Endothelial cell of umbilical vein (primary cell): Measurements from ENCODE around the gene CCR7. TPM values are rescaled to one million over a fixed set of nuclear protein-coding genes. Genes with fewer than 3 reads are reported as not detected.

Source experiments
- BruUV-seq: library from RNA; stranded (reverse); fragments of 400-500 nt; replicated peaks from 2 replicates; lab custom pipeline; 2021; lab: Mats Ljungman, UMichigan
- CTCF ChIA-PET: fragments of 300-600, 350-600 bp; sonication (Branson Sonifier 250); formaldehyde crosslinking; loops from one replicate; lab custom pipeline; 2021; ENCODE audit warnings: antibody characterized with exemption, inconsistent platforms; lab: Charles Lee
- POLR2A ChIA-PET: fragments of 300-600, 350-600 bp; sonication (Branson Sonifier 250); formaldehyde crosslinking; loops from one replicate; lab custom pipeline; 2021; ENCODE audit warnings: antibody characterized with exemption, inconsistent platforms; lab: Charles Lee
- DNase-seq: peaks from one replicate; pipeline ENCODE4 v3.0.0-alpha.2; 2011; ENCODE audit warnings: low read depth, low spot score
- FAIRE-seq: peaks from 2 replicates; lab custom pipeline; 2011; peaks lifted over from hg19 to GRCh38; lab: Jason Lieb, UNC
- H2AFZ ChIP-seq: 2 replicates; pipeline ENCODE4 v1.6.0; 2012; ENCODE audit warnings: low read depth, low read length, control low read depth, inconsistent platforms
- H3K27ac ChIP-seq: 2 replicates; pipeline ENCODE4 v1.5.1; 2011; ENCODE audit warnings: low read depth, mild to moderate bottlenecking, control low read depth, low read length, moderate library complexity; ENCODE audit not compliant: insufficient read depth
- H3K27me3 ChIP-seq, 2 experiments: 2 replicates each; pipeline versions ENCODE4 v1.6.0 to v1.6.1; 2011; ENCODE audit warnings: low read length in 2 of 2, mixed read lengths in 1 of 2; ENCODE audit not compliant: control insufficient read depth in 2 of 2, insufficient read depth in 2 of 2
- H3K36me3 ChIP-seq, 2 experiments: 2 replicates in 1 of 2; 3 replicates in 1 of 2; pipeline ENCODE4 v1.5.1; 2011; ENCODE audit warnings: low read length in 2 of 2, mild to moderate bottlenecking in 1 of 2, moderate library complexity in 1 of 2; ENCODE audit not compliant: control insufficient read depth in 2 of 2, insufficient read depth in 2 of 2; ENCODE audit errors: extremely low read depth in 1 of 2
- H3K4me1 ChIP-seq: 3 replicates; pipeline ENCODE4 v1.5.1; 2011; ENCODE audit warnings: mild to moderate bottlenecking, low read length; ENCODE audit not compliant: control insufficient read depth, insufficient read depth; ENCODE audit errors: extremely low read depth
- H3K4me2 ChIP-seq: 2 replicates; pipeline ENCODE4 v1.6.1; 2011; ENCODE audit warnings: low read length, control low read depth, mixed read lengths; ENCODE audit not compliant: insufficient read depth
- H3K4me3 ChIP-seq, 3 experiments: fragments of 200-600 bp in 1 of 3; sonication (generic), shearing (Covaris generic) in 1 of 3; replicated peaks in 1 of 3; 2 replicates each; pipeline ENCODE4 v1.5.1; 2011 to 2016; ENCODE audit warnings: control low read depth in 3 of 3, low read length in 3 of 3, mild to moderate bottlenecking in 2 of 3, inconsistent platforms in 1 of 3, low read depth in 1 of 3, moderate library complexity in 1 of 3; ENCODE audit not compliant: insufficient read depth in 1 of 3
- H3K79me2 ChIP-seq: 2 replicates; pipeline ENCODE4 v1.6.0; 2012; ENCODE audit warnings: low read length, inconsistent platforms; ENCODE audit not compliant: control insufficient read depth, insufficient read depth
- H3K9ac ChIP-seq: replicated peaks from 2 replicates; pipeline ENCODE3; 2011; ENCODE audit warnings: low read length, control low read depth; ENCODE audit not compliant: insufficient read depth; ENCODE audit errors: extremely low read depth
- H3K9me1 ChIP-seq: replicated peaks from 3 replicates; pipeline ENCODE4 v1.6.0; 2011; ENCODE audit warnings: mild to moderate bottlenecking, low read length; ENCODE audit not compliant: control insufficient read depth, insufficient read depth; ENCODE audit errors: extremely low read depth
- H3K9me3 ChIP-seq: replicated peaks from 2 replicates; pipeline ENCODE4 v1.5.1; 2012; ENCODE audit warnings: low read length, inconsistent platforms; ENCODE audit not compliant: control insufficient read depth, insufficient read depth
- H4K20me1 ChIP-seq: replicated peaks from 2 replicates; pipeline ENCODE3; 2011; ENCODE audit warnings: mild to moderate bottlenecking, low read length; ENCODE audit not compliant: control insufficient read depth, insufficient read depth; ENCODE audit errors: extremely low read depth
- CTCF ChIP-seq, 2 donors: IDR thresholded peaks; 1 replicate in 1 of 2; 2 replicates in 1 of 2; pipeline ENCODE4 v1.5.1; 2011; ENCODE audit warnings: low read length in 2 of 2, mild to moderate bottlenecking in 2 of 2, moderate library complexity in 2 of 2, control low read depth in 1 of 2, inconsistent platforms in 1 of 2, low read depth in 1 of 2; ENCODE audit not compliant: insufficient read depth in 1 of 2; ENCODE audit errors: extremely low read depth in 1 of 2
- EZH2 ChIP-seq: IDR thresholded peaks from 2 replicates; pipeline ENCODE4 v1.6.1; 2012; ENCODE audit warnings: borderline replicate concordance, low read depth, mild to moderate bottlenecking, moderate library complexity, low read length, inconsistent platforms; ENCODE audit not compliant: severe bottlenecking
- FOS ChIP-seq: IDR thresholded peaks from 2 replicates; pipeline ENCODE4 v1.6.1; 2011; ENCODE audit warnings: mild to moderate bottlenecking, low read length, moderate library complexity, borderline replicate concordance; ENCODE audit not compliant: insufficient read depth
- GATA2 ChIP-seq: IDR thresholded peaks from 2 replicates; pipeline ENCODE4 v1.7.0; 2011; ENCODE audit warnings: low read depth, mild to moderate bottlenecking, moderate library complexity, mixed read lengths, low read length; ENCODE audit not compliant: insufficient read length, insufficient read depth
- JUN ChIP-seq: IDR thresholded peaks from 2 replicates; pipeline ENCODE4 v1.6.1; 2011; ENCODE audit warnings: borderline replicate concordance, low read depth; ENCODE audit not compliant: insufficient read length, insufficient read depth
- MYC ChIP-seq: IDR thresholded peaks from one replicate; pipeline ENCODE4 v1.6.1; 2011; ENCODE audit warnings: mild to moderate bottlenecking, low read depth, low read length
- POLR2A ChIP-seq: IDR thresholded peaks from 2 replicates; pipeline ENCODE4 v1.6.1; 2012; ENCODE audit warnings: low read depth, mild to moderate bottlenecking, control low read depth, low read length
- POLR2AphosphoS5 ChIP-seq: IDR thresholded peaks from 2 replicates; pipeline ENCODE4 v1.6.1; 2012; ENCODE audit warnings: low read depth, mild to moderate bottlenecking, control low read depth, low read length, moderate library complexity; ENCODE audit not compliant: insufficient read depth
- dilution Hi-C: fragments of 300-500 bp; cut with MboI; formaldehyde crosslinking; loops from one replicate; pipeline ENCODE4 v1.15.0; 2019; ENCODE audit warnings: low sequenced_read_pairs; ENCODE audit not compliant: extremely low pct_ligation_motif_present
- intact Hi-C: fragments of 100-400 bp; cut with micrococcal nuclease; formaldehyde crosslinking; loops from one replicate; pipeline ENCODE4 v1.10.0; 2022
- polyA plus RNA-seq, 4 experiments: library from polyadenylated mRNA; depleted of rRNA in 3 of 4; stranded (reverse) in 3 of 4; unstranded in 1 of 4; fragments of >200 nt; gene quantifications; 2 replicates each; pipeline versions ENCODE4 v1.2.1 to v1.2.3, GENCODE V29; 2011 to 2012; ENCODE audit warnings: missing spikeins in 1 of 4
- total RNA-seq: library from RNA; stranded (reverse); gene quantifications from 2 replicates; pipeline ENCODE4 v1.2.3, GENCODE V29; 2021
- TF ChIP-seq, protein P1 (sequence below): IDR thresholded peaks from 2 replicates; pipeline ENCODE4 v1.6.1; 2011; ENCODE audit not compliant: insufficient read depth, insufficient read length

The CCR7 gene
- total and polyA plus RNA-seq, 2 donors (not counting 3 experiments of a cell fraction or from before 2014, with no cell fraction given), result 0.18 TPM; not detected in 1

DNA sequence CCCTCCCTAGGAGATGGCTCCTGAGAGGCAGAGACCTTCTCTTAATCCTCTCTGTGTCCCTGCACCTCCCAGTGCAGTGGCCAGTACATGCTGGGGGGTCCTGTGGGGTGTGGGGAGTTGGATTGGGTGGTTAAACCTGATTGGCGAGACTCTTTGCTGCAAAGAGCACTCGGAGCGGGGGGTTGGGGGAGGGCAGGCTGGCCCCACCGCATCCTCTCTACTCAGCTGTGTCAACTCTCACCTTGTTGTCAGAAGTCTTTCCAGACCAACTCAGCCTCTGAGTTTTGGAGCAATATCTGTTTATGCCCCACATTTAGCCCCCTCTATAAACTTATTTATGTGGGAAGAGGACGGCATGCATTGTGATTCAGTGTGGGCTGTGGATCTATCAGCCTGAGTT lies 42.4 kb upstream of the CCR7 start:
- Histone ChIP-seq H4K20me1 (no peaks in the 10 kb centered on the region), H3K27me3 (peaks cover 19 to 22% of the 10 kb centered on the region in 2 experiments), H3K4me1 (no peaks in the 10 kb centered on the region), H3K9me1 (no peaks in the 10 kb centered on the region), H3K4me2 (no peak overlapping the region), H2AFZ (no peak overlapping the region), H3K79me2 (no peaks in the 10 kb centered on the region), H3K9me3 (no peaks in the 10 kb centered on the region), H3K9ac (no peak overlapping the region), H3K4me3 (no peak overlapping the region), H3K36me3 (no peaks in the 10 kb centered on the region), H3K27ac (no peak overlapping the region)
- FAIRE-seq (no peak), DNase-seq (no peak)
- dilution Hi-C loops (no loop called here), intact Hi-C loops (no loop called here)
- ChIA-PET CTCF (no interaction called here), POLR2A (no interaction called here)
- no peak for TF ChIP-seq MYC
- no peak for TF ChIP-seq CTCF (IDR thresholded peaks at IDR 0.05; ENCODE audit: extremely low read depth in 1 of 2, insufficient read depth in 1 of 2, low read depth in 1 of 2, low read length in 2 of 2)
- TF ChIP-seq JUN, result no peak
- no peak for TF ChIP-seq EZH2
- no peak for TF ChIP-seq FOS
- TF ChIP-seq GATA2, result no peak
- no peak for TF ChIP-seq POLR2A
- TF ChIP-seq, protein P1, sequence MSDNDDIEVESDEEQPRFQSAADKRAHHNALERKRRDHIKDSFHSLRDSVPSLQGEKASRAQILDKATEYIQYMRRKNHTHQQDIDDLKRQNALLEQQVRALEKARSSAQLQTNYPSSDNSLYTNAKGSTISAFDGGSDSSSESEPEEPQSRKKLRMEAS, result no peak
- TF ChIP-seq POLR2AphosphoS5, result no peak
- no TSS peak for BruUV-seq
